ENCODE results near the gene TLL2.

DNA sequence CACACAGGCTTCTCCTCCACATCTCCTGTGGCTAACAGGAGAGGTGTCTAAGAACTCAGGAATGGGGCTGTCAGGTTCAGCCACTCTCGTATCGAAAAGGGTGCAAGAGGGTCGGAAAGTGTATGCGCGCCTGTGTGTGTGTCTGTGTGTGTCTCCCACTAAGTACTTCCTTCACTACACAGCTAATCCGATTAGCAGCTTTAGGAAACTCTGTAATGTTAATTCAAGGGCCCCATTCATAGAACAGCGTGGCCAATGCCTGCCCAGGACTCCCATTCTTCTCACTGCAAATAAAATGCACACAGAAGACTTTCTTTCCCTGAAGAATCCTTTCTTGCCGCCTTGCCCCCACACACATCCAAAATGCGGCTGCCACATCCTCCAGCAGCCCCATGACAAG, 39.9 kb downstream of the TLL2 start:
- TF ChIP-seq TAF1 (IDR thresholded peaks at IDR 0.05; ENCODE audit: borderline replicate concordance, low read depth, low read length) (no peak), POLR2AphosphoS5 (IDR thresholded peaks at IDR 0.05; ENCODE audit: low read depth, low read length) (no peak), POLR2A (IDR thresholded peaks at IDR 0.05; ENCODE audit: low read depth, low read length) (no peak)

Data from GM12892 (cell line).